NK-92 (cell line): ENCODE measurements around the gene HELZ2.

Experiments
- DNase-seq: peaks from one replicate; lab custom pipeline; 2025; ENCODE audit not compliant: unreplicated experiment; lab: John Stamatoyannopoulos, UW

Gene HELZ2

GRCh38 chr20:63597651-63598478 lies 23.8 kb upstream of the HELZ2 start:
- DNase-seq, result no peak

- no peak for DNase-seq
Measured at GRCh38 chr20:63596423-63596822, 22.4 kb upstream of the HELZ2 start.

- no peak for DNase-seq
Measured at GRCh38 chr20:63595416-63596127, 21.5 kb upstream of the HELZ2 start.

- no peak for DNase-seq
Measured at GRCh38 chr20:63594043-63594561, 20.1 kb upstream of the HELZ2 start.

GRCh38 chr20:63592661-63593060 lies 18.6 kb upstream of the HELZ2 start:
- no peak for DNase-seq

GRCh38 chr20:63591786-63592355 lies 17.8 kb upstream of the HELZ2 start:
- no peak for DNase-seq

- no peak for DNase-seq
Measured at GRCh38 chr20:63591147-63591533, 17.1 kb upstream of the HELZ2 start.

GRCh38 chr20:63590218-63591146 lies 16.4 kb upstream of the HELZ2 start:
- DNase-seq, result no peak

GRCh38 chr20:63589261-63590217 lies 15.5 kb upstream of the HELZ2 start:
- no peak for DNase-seq

GRCh38 chr20:63588641-63589041 lies 14.6 kb upstream of the HELZ2 start:
- no peak for DNase-seq

- DNase-seq, result no peak
Measured at GRCh38 chr20:63587776-63588591, 13.9 kb upstream of the HELZ2 start.

GRCh38 chr20:63587256-63587655 lies 13.2 kb upstream of the HELZ2 start:
- no peak for DNase-seq

GRCh38 chr20:63586797-63587196 lies 12.8 kb upstream of the HELZ2 start:
- no peak for DNase-seq

GRCh38 chr20:63585616-63586565 lies 11.9 kb upstream of the HELZ2 start:
- no peak for DNase-seq

- no peak for DNase-seq
Measured at GRCh38 chr20:63582382-63583063, 8.5 kb upstream of the HELZ2 start.

- no peak for DNase-seq
Measured at GRCh38 chr20:63580796-63581461, 6.9 kb upstream of the HELZ2 start.
